ENCODE results near the gene RBM10. TPM values are rescaled to one million over a fixed set of nuclear protein-coding genes. Genes with fewer than 3 reads are reported as not detected.

RBM10 gene
- total and polyA plus RNA-seq, 9 of the 15 experiments (the other 6 are each of a cell fraction or from before 2014, with no cell fraction given) = 1.1 to 61.7 (median 31.5) TPM

GRCh38 chrX:47232803-47233332, 87.8 kb downstream of the RBM10 start, which contains the start of gene USP11:
Gene USP11 (plus strand): TSS chrX:47233009. CDS start chrX:47233044, 35 bp downstream.
- intact Hi-C loops (cut with micrococcal nuclease) = loop anchor here (1.0 kb wide), 1 partner anchor 15 kb away; the partner anchor contains the start of gene CDK16
- DNase-seq (ENCODE audit: extremely low read depth in 1 of 4, low spot score in 3 of 4) = peak; percentile 23 to 65 (median 34)
- Histone ChIP-seq H3K4me3 (peak within 1 kb of the TSS; percentile 65), H4K20me1 (replicated peaks; ENCODE audit: control insufficient read depth, insufficient read depth, low read length) (no peaks in the 10 kb centered on the region), H3K36me3 (ENCODE audit: control insufficient read depth, insufficient read depth, low read length) (peaks cover 10% of the 10 kb centered on the region; the same call in 2 of the 3 replicates), H3K4me1 (replicated peaks in 1 of 2; ENCODE audit: control insufficient read depth in 2 of 2, insufficient read depth in 2 of 2, low read length in 2 of 2) (peaks cover 6 to 12% of the 10 kb centered on the region in 2 experiments; a peak in 4 of 5 replicates), H3K27me3 (ENCODE audit: control insufficient read depth in 2 of 2, insufficient read depth in 2 of 2, low read length in 2 of 2) (no peaks in the 10 kb centered on the region; a peak in 1 of 5 replicates), H3K9ac (ENCODE audit: insufficient read depth in 1 of 2, low read depth in 2 of 2, low read length in 2 of 2) (peak within 1 kb of the TSS; percentile 81 to 96), H2AFZ (ENCODE audit: low read depth, low read length) (peak within 1 kb of the TSS; percentile 90), H3K27ac (ENCODE audit: extremely low read depth, low read depth, low read length) (peak within 1 kb of the TSS; percentile 93), H3K9me1 (ENCODE audit: control insufficient read depth, insufficient read depth, low read length) (no peaks in the 10 kb centered on the region), H3K9me3 (replicated peaks; ENCODE audit: control insufficient read depth, insufficient read depth, low read depth, low read length) (no peaks in the 10 kb centered on the region), H3K79me2 (ENCODE audit: control insufficient read depth, insufficient read depth, low read length) (peaks cover 30% of the 10 kb centered on the region), H3K4me2 (ENCODE audit: insufficient read depth, low read length) (peak within 1 kb of the TSS; percentile 92)
- WGBS (ENCODE audit: insufficient coverage, low coverage, missing lambda C conversion rate) = 1% methylated on average over 33 of the region's 46 CpGs
- ATAC-seq = peak; percentile 38
- no TSS peak for BruUV-seq (replicated peaks)
- ChIA-PET POLR2A (interaction anchor here (0.7 to 1.9 kb wide), 3 partner anchors 9 to 15 kb away, joined by 5 to 10 read pairs (median 6); partner anchors contain the start of gene CDK16), CTCF (ENCODE audit: low intra/inter-chr PET ratio) (no interaction called here)
- no peak for FAIRE-seq
- in situ Hi-C loops (cut with MboI) = no loop called here
- TF ChIP-seq FOXP1 (CRISPR knock-in tag; IDR thresholded peaks at IDR 0.05) = 0 out of 2 replicates have a peak, but pooled peaks have one; percentile 73
- TF ChIP-seq C11orf30 (IDR thresholded peaks at IDR 0.05; ENCODE audit: low read depth) = no peak
- peak in 1 of 2 experiments; percentile 72; a peak in 2 of 4 replicates for TF ChIP-seq HDAC1 (IDR thresholded peaks at IDR 0.05)
- no peak for TF ChIP-seq FOXA1 (IDR thresholded peaks at IDR 0.05; ENCODE audit: borderline replicate concordance)
- no peak for TF ChIP-seq ZNF57 (CRISPR knock-in tag; IDR thresholded peaks at IDR 0.05)
- no peak for TF ChIP-seq PYGO2 (tag; IDR thresholded peaks at IDR 0.05)
- peak; percentile 55 for TF ChIP-seq SAP30 (IDR thresholded peaks at IDR 0.05; ENCODE audit: borderline replicate concordance, insufficient read depth, low read depth, low read length, poor library complexity, severe bottlenecking)
- peak; percentile 41; the same call in 1 of the 2 replicates for TF ChIP-seq NKRF (IDR thresholded peaks at IDR 0.05; ENCODE audit: borderline replicate concordance)
- 0 out of 2 replicates have a peak, but pooled peaks have one; percentile 53 for TF ChIP-seq NR4A1 (CRISPR knock-in tag; IDR thresholded peaks at IDR 0.05)
- 0 out of 2 replicates have a peak, but pooled peaks have one; percentile 17 for TF ChIP-seq NR4A1 (tag; IDR thresholded peaks at IDR 0.05)
- TF ChIP-seq ZNF583 (CRISPR knock-in tag; IDR thresholded peaks at IDR 0.05) = no peak
- TF ChIP-seq HDGF (IDR thresholded peaks at IDR 0.05) = no peak
- TF ChIP-seq HDAC6 (IDR thresholded peaks at IDR 0.05; ENCODE audit: low read depth, low read length) = no peak
- TF ChIP-seq ARHGAP35 (IDR thresholded peaks at IDR 0.05; ENCODE audit: partially characterized antibody) = no peak
- peak; percentile 60; the same call in 1 of the 2 replicates for TF ChIP-seq ZBTB1 (CRISPR knock-in tag; IDR thresholded peaks at IDR 0.05; ENCODE audit: borderline replicate concordance, low read depth)
- no peak for TF ChIP-seq RAD21 (CRISPR knock-in tag; conservative IDR thresholded peaks at IDR 0.05 in 1 of 2, IDR thresholded peaks at IDR 0.05 in 1 of 2)
- TF ChIP-seq ZBTB9 (CRISPR knock-in tag; IDR thresholded peaks at IDR 0.05) = no peak
- peak; percentile 55 for TF ChIP-seq POLR2B (IDR thresholded peaks at IDR 0.05; ENCODE audit: low read depth, partially characterized antibody)
- no peak for TF ChIP-seq PHF21A (IDR thresholded peaks at IDR 0.05; ENCODE audit: borderline replicate concordance, low read depth)
- no peak for TF ChIP-seq TFAM (CRISPR knock-in tag; conservative IDR thresholded peaks at IDR 0.05)
